Femur (tissue), 1 donor: Measurements from ENCODE around the gene GABRB1.
A peak's percentile ranks its signal among the peaks of the same experiment; 100 is the strongest.

ENCODE experiments used
- DNase-seq: peaks from one replicate; pipeline ENCODE4 v3.0.0-alpha.2; 2017

GABRB1 gene

DNA sequence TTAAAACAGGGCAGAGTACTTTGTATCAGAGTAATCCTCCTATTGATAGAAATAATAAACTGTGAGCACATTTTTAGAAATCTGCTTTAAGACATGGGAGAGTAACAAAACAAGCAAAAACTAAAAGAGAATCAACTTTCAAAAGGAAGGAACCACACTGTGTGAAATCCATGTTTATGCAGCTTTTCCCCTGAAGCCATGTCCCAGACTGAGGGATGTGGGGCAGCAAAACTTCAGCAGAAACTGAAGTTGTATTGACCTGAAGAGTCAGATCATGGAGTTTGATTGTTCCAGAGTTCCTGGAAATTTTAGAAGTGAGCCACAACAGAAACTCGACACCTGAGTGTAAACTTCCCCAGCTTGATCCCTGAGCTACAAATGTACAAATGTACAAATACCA, 378.9 kb downstream of the GABRB1 start:
- no peak for DNase-seq

DNA sequence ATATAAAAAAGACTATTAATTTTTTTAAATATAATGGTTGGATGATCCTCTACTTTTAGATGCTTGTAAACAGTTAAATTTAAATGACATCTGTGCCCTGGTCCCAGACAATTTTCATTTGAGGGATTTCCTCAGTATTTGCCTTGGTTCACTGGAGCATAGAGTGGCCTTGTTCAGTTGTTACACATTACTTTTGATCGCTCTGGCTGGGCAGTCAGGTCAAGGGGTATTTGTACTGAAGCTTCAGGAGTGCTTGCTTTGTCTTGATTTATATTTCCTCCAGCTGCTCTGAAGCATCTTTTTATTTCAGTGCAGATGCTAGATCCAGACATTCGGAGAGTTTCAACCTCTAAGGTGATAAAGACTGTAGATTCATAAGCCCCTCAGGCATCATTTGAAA, 382.2 kb downstream of the GABRB1 start:
- DNase-seq = no peak

DNA sequence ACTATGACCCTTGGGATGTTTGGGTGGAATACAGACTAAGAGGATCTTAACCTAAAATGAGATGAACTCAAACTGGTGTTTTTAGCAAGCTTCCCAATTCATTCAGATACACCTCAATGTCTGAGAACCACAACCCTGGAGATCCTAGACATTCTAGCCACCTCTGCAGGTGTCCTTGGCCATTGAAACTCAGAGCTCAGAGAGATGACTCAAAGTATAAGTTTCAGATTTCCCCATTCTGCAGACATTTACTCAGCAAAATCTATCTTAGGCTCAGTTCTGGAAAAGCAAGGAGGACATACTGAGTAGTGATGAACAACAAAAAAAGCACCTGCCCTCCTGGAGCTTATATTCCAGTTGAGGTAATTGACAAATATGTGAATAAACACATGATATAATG, 384.4 kb downstream of the GABRB1 start:
- no peak for DNase-seq

DNA sequence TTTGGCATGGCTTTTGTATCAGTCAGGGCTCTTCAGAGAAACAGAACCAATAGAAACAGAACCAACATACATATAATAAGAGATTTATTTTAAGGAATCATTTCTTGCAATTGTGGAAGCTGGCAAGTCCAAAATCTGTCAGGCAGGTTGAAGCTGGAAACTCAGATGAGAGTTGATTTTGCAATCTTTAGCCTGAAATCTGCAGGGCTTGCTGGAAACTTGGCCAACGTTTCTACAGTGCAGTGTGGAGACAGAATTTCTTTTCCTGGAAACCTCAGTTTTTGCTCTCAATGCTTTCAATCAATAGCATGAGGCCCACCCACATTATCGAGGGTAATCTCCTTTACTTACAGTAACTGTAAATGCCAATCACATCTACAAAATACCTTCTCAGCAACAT, 386.8 kb downstream of the GABRB1 start:
- DNase-seq = no peak

DNA sequence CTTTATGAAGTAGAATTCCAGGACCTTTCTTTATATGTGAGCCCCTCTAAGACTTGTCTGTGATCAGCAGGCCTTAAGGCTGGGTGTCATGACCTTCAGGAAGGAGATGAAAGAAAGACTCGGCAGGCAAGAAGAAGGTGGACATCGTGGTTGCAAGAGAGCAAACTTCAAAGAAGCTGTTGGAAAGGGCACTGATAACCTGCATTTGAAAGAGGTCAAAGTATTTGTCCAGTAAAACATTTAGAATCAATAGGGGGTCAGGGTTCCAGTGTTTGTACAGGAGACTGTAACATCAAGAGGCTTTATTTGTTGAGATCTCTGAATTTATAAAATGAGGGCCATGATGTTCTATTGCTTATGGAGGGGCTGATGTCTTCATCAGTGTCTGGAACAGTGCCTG, 387.9 kb downstream of the GABRB1 start:
- no peak for DNase-seq

- no peak for DNase-seq
Observed at GRCh38 chr4:47425628-47426027, 394.3 kb downstream of the GABRB1 start.

GRCh38 chr4:47427935-47428334, 396.6 kb downstream of the GABRB1 start:
- no peak for DNase-seq

DNA sequence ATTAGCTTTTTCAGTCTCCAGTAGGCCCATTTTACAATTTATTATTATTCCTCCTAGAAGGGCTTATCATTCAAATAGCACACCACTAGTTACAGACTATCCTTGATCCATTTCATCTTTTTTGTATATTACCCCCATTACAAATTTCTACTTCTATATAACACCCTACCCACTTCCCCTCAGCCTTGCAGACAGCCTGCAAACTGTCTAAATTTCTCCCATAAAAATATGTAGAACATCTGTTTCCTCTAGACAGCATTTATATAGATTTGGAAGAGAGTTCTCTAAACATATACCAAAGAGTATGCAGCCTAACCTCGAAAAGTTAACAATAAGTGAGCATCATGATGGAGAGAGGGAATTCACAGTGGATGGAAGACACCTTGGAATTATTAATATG, 401.4 kb downstream of the GABRB1 start:
- DNase-seq = no peak

GRCh38 chr4:47434931-47435330, 403.6 kb downstream of the GABRB1 start:
- DNase-seq = no peak

- DNase-seq = no peak
Observed at GRCh38 chr4:47442980-47443379, 411.6 kb downstream of the GABRB1 start.

GRCh38 chr4:47444031-47444430, 412.7 kb downstream of the GABRB1 start:
- no peak for DNase-seq

DNA sequence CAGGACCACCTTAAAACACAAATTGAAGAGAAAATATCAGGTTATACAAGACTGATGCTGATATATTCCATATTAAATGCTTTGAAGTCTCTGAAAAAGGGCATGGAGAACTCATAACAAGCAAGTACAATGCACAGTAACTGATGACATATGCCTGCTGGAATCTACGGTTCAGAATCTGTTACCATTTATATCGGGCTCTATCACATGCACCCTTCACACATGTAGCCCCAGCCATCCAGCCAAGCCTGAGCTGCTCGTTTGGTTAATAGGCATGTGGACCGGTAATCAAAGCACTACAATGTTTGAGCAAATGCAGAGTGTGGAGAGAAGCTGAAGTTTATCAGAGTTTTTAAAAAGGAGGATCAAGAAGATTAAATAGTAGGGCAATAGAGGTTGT, 420.3 kb downstream of the GABRB1 start:
- no peak for DNase-seq

DNA sequence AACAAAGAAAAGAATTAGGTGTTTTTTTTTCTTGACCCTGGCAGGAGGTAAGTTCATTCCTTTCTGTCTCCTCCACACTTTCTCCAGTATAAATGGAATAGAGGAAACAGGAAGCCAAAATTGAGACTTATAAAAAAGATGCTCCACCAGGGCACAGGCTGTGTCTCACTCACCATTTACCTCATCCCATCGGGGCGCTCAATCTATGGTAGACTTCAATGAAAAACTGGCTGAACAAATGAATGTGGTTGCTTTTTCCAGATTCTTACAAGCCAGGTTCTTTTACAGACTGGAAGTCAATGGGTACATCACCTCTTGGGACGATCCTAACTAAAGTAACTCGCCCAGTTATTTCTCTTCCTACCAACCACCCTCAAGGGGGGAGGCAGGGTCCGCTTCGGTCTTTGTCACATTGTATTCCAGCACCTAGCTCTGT, 431.4 kb downstream of the GABRB1 start:
- no peak for DNase-seq

DNA sequence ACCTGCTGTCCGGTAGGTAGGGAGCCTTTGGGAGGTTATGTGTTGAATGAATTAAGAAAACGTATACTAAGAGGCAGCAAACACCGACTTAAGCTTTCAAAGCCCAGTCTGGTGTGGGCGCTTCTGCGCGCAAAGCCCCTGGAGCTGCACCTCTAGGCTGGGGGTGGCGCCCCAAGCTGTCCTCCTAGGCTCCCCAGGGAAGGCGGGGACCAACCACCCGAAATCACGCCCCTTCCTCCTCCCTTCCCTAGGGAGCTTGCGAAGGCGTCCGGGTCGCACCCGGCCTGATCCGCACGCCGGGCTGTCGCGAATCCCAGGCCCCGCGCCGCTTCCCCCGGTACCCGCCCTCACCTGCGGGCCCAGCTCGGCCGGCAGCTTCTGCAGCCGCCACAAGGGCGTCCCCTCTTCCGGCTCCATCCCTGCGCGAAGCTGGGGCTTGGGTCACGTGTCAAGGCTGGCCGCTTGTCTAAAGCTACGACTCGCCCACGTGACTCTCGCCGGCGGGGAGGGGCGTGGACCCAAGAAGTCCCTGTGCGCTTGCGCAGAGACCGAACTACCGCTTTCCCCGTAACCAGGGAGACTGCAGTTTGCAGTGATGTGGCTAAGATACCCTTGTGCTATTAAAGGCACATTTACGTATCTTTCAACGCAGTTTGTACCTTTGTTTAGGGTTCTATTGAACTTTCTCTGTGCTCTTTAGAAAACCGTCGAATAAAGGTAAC, 432.0 kb downstream of the GABRB1 start, which contains the start of gene COMMD8:
Gene COMMD8, minus strand, starts transcription at position 468 of the 722 bp plus-strand sequence. Its CDS starts 51 bp downstream, at position 417.
- peak; percentile 97 for DNase-seq

GRCh38 chr4:47465004-47465403, 433.6 kb downstream of the GABRB1 start:
- no peak for DNase-seq

GRCh38 chr4:47466056-47466785, 434.9 kb downstream of the GABRB1 start:
- no peak for DNase-seq

DNA sequence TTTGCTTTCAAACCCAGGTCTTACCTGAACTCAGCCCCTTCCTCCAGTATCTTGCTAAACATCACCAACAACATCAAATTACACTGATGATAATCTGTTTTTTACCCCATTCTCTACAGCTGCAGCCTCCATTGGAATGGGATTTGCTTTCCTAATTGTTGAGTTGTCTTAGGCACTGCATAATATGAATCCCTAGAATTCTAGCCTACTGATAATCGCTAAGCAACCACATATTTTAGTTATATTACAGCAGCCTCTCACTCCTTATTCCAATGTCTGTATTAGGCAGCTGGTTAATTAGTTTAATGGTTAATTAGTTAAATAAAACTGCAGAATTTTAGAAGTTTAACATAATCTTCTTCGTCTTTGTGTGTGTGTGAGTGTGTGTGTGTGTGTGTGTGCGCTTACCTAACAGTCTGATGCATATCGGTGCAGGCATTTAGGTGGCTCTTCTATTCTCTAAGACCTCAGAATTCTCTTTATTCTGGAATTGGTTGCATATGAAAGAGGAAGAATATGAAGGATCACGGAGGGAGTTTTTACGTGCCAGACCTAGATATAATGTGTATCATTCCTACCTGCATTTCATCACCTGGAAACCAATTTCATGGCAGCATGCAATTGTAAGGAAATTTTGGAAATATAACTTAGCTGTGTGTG, 437.5 kb downstream of the GABRB1 start:
- no peak for DNase-seq

DNA sequence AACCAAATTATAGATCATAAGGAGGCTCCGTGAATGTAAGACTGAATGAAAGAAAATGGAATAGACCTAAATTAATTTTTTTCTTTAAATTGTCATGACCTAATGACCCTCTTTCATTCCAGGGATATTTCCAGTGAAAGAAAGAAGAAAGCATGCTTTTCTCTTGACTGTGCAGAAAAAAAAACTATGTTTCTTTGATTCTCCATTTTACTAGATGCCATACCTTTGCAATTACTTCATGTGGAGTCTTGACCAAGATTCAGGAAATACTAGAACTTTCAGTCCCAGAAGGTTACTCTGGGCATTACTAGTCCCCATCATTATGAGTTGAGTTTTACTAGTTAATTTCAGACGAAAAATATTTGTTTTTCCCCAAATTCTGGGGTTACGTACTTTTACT, 438.6 kb downstream of the GABRB1 start:
- no peak for DNase-seq

- DNase-seq = no peak
Observed at GRCh38 chr4:47471064-47471463, 439.7 kb downstream of the GABRB1 start.

DNA sequence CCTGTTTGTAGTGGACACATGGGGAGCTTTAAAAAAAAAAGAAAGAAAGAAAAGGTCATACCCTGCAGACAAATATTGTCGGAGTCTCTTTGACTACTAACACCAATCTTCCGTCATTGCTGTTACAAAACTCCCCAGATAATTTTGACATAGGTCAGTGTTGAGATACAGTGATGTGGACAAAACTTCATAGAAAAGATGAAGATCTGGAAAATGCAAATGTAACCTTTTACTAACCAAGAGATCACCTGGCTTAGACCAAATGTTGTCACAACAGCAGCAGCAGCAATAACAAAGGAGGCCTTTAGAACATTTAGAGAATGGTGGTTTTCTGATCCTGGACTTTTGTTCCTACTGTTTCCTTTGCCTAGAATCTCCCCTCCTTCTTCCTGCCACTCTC, 440.2 kb downstream of the GABRB1 start:
- DNase-seq = no peak

DNA sequence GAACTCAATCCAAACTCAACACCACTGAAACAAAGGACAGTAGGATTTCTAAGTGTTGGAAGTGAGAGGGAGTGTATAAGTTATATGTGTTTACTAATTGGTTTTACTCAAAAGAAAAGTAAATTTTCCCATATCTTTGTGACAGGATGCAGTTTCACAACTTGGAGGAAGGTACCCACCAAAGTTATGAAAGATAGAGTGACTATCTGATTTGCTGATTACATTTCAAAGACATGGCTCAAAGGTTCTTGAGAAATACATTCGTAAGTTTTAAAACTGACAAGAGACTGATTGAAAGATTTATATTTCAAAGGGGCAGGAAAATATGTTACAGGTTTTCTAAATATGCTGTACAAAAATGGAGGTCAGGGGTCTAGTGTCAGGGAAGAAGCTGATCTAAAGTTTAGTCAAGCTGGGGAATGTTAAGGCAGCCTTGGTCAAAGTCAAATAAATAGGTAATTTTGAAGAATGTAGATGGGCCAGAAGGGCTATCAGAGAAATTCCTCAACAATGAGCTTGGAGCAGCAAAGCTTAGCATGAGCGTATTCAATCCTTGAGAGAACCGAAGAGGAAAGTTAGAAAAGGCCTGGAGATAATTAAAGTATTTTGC, 441.9 kb downstream of the GABRB1 start:
- no peak for DNase-seq

GRCh38 chr4:47474799-47475198, 443.4 kb downstream of the GABRB1 start:
- no peak for DNase-seq

GRCh38 chr4:47475411-47475810, 444.0 kb downstream of the GABRB1 start:
- no peak for DNase-seq
